Fibroblast of lung (primary cell): ENCODE results near the gene ASB3. TPM values are rescaled to one million over a fixed set of nuclear protein-coding genes. Genes with fewer than 3 reads are reported as not detected.
A peak's percentile ranks its signal among the peaks of the same experiment; 100 is the strongest.

ENCODE experiments used
- DNase-seq, 2 donors: peaks; one replicate each; pipeline versions ENCODE4 v3.0.0 to v3.0.0-alpha.2; 2010; ENCODE audit warnings: low read depth in 2 of 2
- H2AFZ ChIP-seq: 2 replicates; pipeline ENCODE4 v1.5.1; 2012; ENCODE audit warnings: low read length, control low read depth, inconsistent platforms
- H3K27ac ChIP-seq: 2 replicates; pipeline ENCODE4 v1.5.1; 2011; ENCODE audit warnings: low read length, control low read depth; ENCODE audit not compliant: insufficient read depth
- H3K27me3 ChIP-seq: 2 replicates; pipeline ENCODE4 v1.5.1; 2011; ENCODE audit warnings: mild to moderate bottlenecking, low read length; ENCODE audit not compliant: control insufficient read depth, insufficient read depth
- H3K36me3 ChIP-seq: 2 replicates; pipeline ENCODE4 v1.5.1; 2011; ENCODE audit warnings: low read length; ENCODE audit not compliant: control insufficient read depth, insufficient read depth
- H3K4me1 ChIP-seq: 2 replicates; pipeline ENCODE4 v1.5.1; 2011; ENCODE audit warnings: low read length; ENCODE audit not compliant: control insufficient read depth, insufficient read depth; ENCODE audit errors: extremely low read depth
- H3K4me2 ChIP-seq: 2 replicates; pipeline ENCODE4 v1.5.1; 2011; ENCODE audit warnings: low read length, control low read depth; ENCODE audit not compliant: insufficient read depth; ENCODE audit errors: extremely low read depth
- H3K4me3 ChIP-seq, 4 experiments: fragments of 200-600 bp in 1 of 4; sonication (generic) in 1 of 4; replicated peaks in 1 of 4; 2 replicates each; pipeline ENCODE4 v1.5.1; 2011 to 2016; ENCODE audit warnings: low read length in 4 of 4, low read depth in 3 of 4, mild to moderate bottlenecking in 3 of 4, control low read depth in 2 of 4, inconsistent platforms in 1 of 4, mixed read lengths in 1 of 4; ENCODE audit not compliant: insufficient read depth in 1 of 4; ENCODE audit errors: control extremely low read depth in 1 of 4
- H3K79me2 ChIP-seq: 2 replicates; pipeline ENCODE4 v1.5.1; 2012; ENCODE audit warnings: mild to moderate bottlenecking, low read length, inconsistent platforms; ENCODE audit not compliant: control insufficient read depth, insufficient read depth
- H3K9ac ChIP-seq: 2 replicates; pipeline ENCODE4 v1.5.1; 2011; ENCODE audit warnings: mild to moderate bottlenecking, low read length, control low read depth; ENCODE audit not compliant: insufficient read depth
- H3K9me3 ChIP-seq: 2 replicates; pipeline ENCODE4 v1.5.1; 2012; ENCODE audit warnings: low read depth, low read length; ENCODE audit not compliant: control insufficient read depth, insufficient read depth
- H4K20me1 ChIP-seq: 2 replicates; pipeline ENCODE4 v1.5.1; 2011; ENCODE audit warnings: low read length; ENCODE audit not compliant: control insufficient read depth, insufficient read depth; ENCODE audit errors: extremely low read depth
- EZH2 ChIP-seq: IDR thresholded peaks from 2 replicates; pipeline ENCODE4 v1.5.1; 2012; ENCODE audit warnings: low read length, control low read depth, mild to moderate bottlenecking; ENCODE audit errors: missing control alignments
- polyA plus RNA-seq, 2 donors: library from polyadenylated mRNA; depleted of rRNA in 1 of 2; stranded (reverse) in 1 of 2; unstranded in 1 of 2; fragments of >200 nt; gene quantifications; 2 replicates each; pipeline ENCODE4 v1.2.1, GENCODE V29; 2011 to 2012; ENCODE audit warnings: missing spikeins in 1 of 2
- total RNA-seq: library from RNA; depleted of rRNA; stranded (reverse); fragments of >200 nt; gene quantifications from 2 replicates; pipeline ENCODE4 v1.2.1, GENCODE V29; 2014
- TF ChIP-seq, protein P1 (sequence below), 2 donors: IDR thresholded peaks in 1 of 2; conservative IDR thresholded peaks in 1 of 2; 1 replicate in 1 of 2; 2 replicates in 1 of 2; pipeline ENCODE4 v1.5.1; 2011 to 2012; ENCODE audit warnings: low read length in 2 of 2, control low read depth in 1 of 2, inconsistent platforms in 1 of 2, low read depth in 1 of 2, mild to moderate bottlenecking in 1 of 2

ASB3 gene
- total and polyA plus RNA-seq, 2 donors (not counting 1 experiment from before 2014, with no cell fraction given), result 21.1 to 31.9 TPM

DNA sequence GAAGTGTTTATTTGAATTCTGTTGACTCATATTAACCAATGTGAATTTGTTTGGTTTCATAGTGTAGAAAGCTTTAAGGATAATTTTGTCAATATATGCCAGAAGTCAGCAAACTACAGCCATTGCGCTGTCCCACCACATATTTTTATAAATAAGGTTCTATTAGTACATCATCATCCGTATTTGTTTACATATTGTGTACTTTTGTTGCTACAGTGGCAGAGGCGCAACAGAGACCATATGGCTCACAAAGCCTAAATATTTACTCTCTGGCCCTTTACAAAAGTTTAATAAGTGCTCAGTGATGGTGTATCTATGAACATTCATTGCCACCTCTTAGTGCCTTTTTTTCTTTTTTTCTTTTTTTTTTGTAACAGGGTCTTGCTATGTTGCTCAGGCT, 6.5 kb upstream of the ASB3 start:
- peak in 1 of 2 donors; percentile 63 for DNase-seq
- no peak overlapping the region for H3K4me2 ChIP-seq
- peaks cover 2% of the 10 kb centered on the region for H3K4me1 ChIP-seq
- H3K79me2 ChIP-seq, result peaks cover 35% of the 10 kb centered on the region
- no peaks in the 10 kb centered on the region for H3K36me3 ChIP-seq
- H3K4me3 ChIP-seq, result no peak overlapping the region
- no peak overlapping the region for H3K9ac ChIP-seq
- H4K20me1 ChIP-seq, result no peaks in the 10 kb centered on the region
- no peak overlapping the region for H3K27ac ChIP-seq
- no peak for TF ChIP-seq EZH2
- TF ChIP-seq, protein P1, sequence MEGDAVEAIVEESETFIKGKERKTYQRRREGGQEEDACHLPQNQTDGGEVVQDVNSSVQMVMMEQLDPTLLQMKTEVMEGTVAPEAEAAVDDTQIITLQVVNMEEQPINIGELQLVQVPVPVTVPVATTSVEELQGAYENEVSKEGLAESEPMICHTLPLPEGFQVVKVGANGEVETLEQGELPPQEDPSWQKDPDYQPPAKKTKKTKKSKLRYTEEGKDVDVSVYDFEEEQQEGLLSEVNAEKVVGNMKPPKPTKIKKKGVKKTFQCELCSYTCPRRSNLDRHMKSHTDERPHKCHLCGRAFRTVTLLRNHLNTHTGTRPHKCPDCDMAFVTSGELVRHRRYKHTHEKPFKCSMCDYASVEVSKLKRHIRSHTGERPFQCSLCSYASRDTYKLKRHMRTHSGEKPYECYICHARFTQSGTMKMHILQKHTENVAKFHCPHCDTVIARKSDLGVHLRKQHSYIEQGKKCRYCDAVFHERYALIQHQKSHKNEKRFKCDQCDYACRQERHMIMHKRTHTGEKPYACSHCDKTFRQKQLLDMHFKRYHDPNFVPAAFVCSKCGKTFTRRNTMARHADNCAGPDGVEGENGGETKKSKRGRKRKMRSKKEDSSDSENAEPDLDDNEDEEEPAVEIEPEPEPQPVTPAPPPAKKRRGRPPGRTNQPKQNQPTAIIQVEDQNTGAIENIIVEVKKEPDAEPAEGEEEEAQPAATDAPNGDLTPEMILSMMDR (conservative IDR thresholded peaks at IDR 0.05 in 1 of 2, IDR thresholded peaks at IDR 0.05 in 1 of 2; ENCODE audit: low read depth in 1 of 2, low read length in 2 of 2), result no peak
- H3K9me3 ChIP-seq, result no peaks in the 10 kb centered on the region
- no peaks in the 10 kb centered on the region for H3K27me3 ChIP-seq
- H2AFZ ChIP-seq, result no peak overlapping the region

DNA sequence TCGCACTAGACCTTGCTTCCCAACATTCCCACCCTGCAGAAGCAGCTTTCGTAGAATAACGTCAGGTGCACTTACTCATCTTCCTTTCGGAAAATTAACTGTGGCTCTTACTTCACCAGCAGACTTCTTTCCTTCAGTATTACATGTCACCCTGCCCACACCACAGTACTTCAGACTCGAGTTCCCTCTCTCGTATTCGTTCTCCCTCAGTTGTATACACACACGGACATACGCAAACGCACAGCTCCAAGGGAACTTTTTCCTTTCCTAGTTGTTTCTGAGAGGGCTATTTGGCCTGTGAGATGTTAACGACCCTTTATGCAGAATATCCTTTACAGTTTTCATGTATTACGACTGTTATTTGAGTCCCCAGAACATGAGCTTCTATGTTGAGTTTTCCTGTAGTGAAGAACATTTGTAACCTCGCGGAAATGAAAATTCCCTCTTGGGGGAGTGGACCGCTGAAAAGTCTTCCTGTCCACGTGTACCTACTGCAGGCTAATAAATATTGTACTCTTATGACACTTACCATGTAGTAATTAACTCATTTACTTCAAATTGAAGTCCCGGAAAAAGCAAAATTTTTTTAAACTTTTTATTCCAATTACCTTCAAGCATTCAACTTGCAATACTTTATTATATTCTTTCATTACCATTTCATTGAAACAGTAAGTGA, 999 bp upstream of the ASB3 start:
- H3K36me3 ChIP-seq, result no peaks in the 10 kb centered on the region
- H2AFZ ChIP-seq, result peak overlapping the region; percentile 66
- DNase-seq, result peak in 1 of 2 donors; percentile 55

DNA sequence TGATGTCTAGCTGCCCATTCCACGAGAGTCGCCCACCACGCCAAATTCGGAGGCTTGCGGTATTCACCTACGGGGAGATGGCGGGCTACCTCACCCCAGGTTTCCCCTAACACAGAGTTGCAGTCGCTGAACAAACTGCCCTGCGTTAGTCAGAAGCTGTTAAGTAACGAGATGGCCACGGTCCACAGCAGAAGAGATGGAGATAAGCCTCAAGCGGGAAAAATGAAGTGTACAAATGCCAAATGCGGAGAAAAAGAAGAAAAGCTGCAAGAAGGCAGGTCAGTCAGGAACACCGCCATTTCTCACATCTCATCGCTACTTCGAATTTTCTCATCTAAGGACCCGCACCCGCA, 425 bp downstream of the ASB3 start:
- Histone ChIP-seq H3K4me3 (peak overlapping the region; percentile 94 to 100 (median 96)), H4K20me1 (no peaks in the 10 kb centered on the region), H3K4me1 (no peaks in the 10 kb centered on the region), H3K79me2 (peaks cover 80% of the 10 kb centered on the region), H3K9me3 (no peaks in the 10 kb centered on the region), H3K4me2 (peak overlapping the region; percentile 85), H2AFZ (peak overlapping the region; percentile 98), H3K27me3 (no peaks in the 10 kb centered on the region), H3K9ac (peak overlapping the region; percentile 78), H3K36me3 (no peaks in the 10 kb centered on the region), H3K27ac (peak overlapping the region; percentile 84)
- no peak for TF ChIP-seq EZH2
- TF ChIP-seq, protein P1 (conservative IDR thresholded peaks at IDR 0.05 in 1 of 2, IDR thresholded peaks at IDR 0.05 in 1 of 2; ENCODE audit: low read depth in 1 of 2, low read length in 2 of 2), result no peak
- DNase-seq, result peak; percentile 60 to 69

More for the DNA sequence above, 999 bp upstream of the ASB3 start:
- TF ChIP-seq EZH2, result no peak
- TF ChIP-seq, protein P1 (conservative IDR thresholded peaks at IDR 0.05 in 1 of 2, IDR thresholded peaks at IDR 0.05 in 1 of 2; ENCODE audit: low read depth in 1 of 2, low read length in 2 of 2), result no peak
- Histone ChIP-seq H3K27ac (peak overlapping the region; percentile 84), H3K4me2 (peak overlapping the region; percentile 87), H3K4me1 (peaks cover 2% of the 10 kb centered on the region), H4K20me1 (no peaks in the 10 kb centered on the region), H3K4me3 (peak overlapping the region; percentile 94 to 100 (median 96)), H3K79me2 (peaks cover 78% of the 10 kb centered on the region), H3K9ac (peak overlapping the region; percentile 78), H3K9me3 (no peaks in the 10 kb centered on the region), H3K27me3 (no peaks in the 10 kb centered on the region)
